Pancreas (tissue), 10 donors: ENCODE measurements around the gene EZH1. TPM values are rescaled to one million over a fixed set of nuclear protein-coding genes. Genes with fewer than 3 reads are reported as not detected.

ENCODE experiments used
- ATAC-seq, 4 donors: fragments of 200-7000 bp; cut with Tn5 transposase; one replicate each; pipeline versions ENCODE4 v1.8.0 to v1.9.1; 2020; ENCODE audit warnings: mild to moderate bottlenecking in 4 of 4, moderate library complexity in 4 of 4
- DNase-seq, 6 donors: peaks; one replicate each; pipeline ENCODE4 v3.0.0-alpha.2; 2020
- FAIRE-seq: peaks from 2 replicates; lab custom pipeline; 2012; peaks lifted over from hg19 to GRCh38; lab: Jason Lieb, UNC
- H3K27ac ChIP-seq, 4 donors: fragments of 200-600 bp; sonication (generic); 1 replicate in 3 of 4; 2 replicates in 1 of 4; pipeline versions ENCODE4 v1.5.0 to v1.8.0; 2020
- H3K27me3 ChIP-seq, 4 donors: fragments of 200-600 bp; one replicate each; pipeline ENCODE4 v1.8.0; 2021
- H3K36me3 ChIP-seq, 3 donors: fragments of 200-600 bp; sonication (generic) in 1 of 3; one replicate each; pipeline versions ENCODE4 v1.5.0 to v1.8.0; 2020 to 2021
- H3K4me1 ChIP-seq, 3 donors: fragments of 200-600 bp; one replicate each; pipeline ENCODE4 v1.8.0; 2021
- H3K4me3 ChIP-seq, 4 donors: fragments of 200-600 bp; sonication (generic) in 2 of 4; one replicate each; pipeline versions ENCODE4 v1.5.0 to v1.8.0; 2020 to 2021
- H3K9me3 ChIP-seq, 4 donors: fragments of 200-600 bp; one replicate each; pipeline ENCODE4 v1.8.0; 2021
- WGBS, 2 donors: extraction: QIAGEN DNeasy Blood & Tissue Kit; methylation state at CpG; one replicate each; pipeline ENCODE4 v1.1.7; 2013; 5-methylcytosine and 5-hydroxymethylcytosine counted together
- intact Hi-C, 3 donors: fragments of 100-400 bp; cut with DNase I; formaldehyde crosslinking; loops; one replicate each; pipeline versions ENCODE4 v1.11.1 to v1.14.2; 2022
- polyA plus RNA-seq, 2 donors: library from polyadenylated mRNA; stranded (reverse); fragments of 200-250 nt; gene quantifications; one replicate each; pipeline ENCODE4 v1.2.3, GENCODE V29; 2013
- total RNA-seq, 6 donors: library from RNA; stranded (reverse); fragmentation: NEBNext Ultra II Directional in 4 of 6; extraction: Animal tissue kit (Norgen Biotek cat#: 25700) in 4 of 6; gene quantifications; one replicate each; pipeline versions ENCODE4 v1.2.1 to v1.2.4, GENCODE V29; 2021 to 2023
- TF ChIP-seq, protein P1 (sequence below), 4 donors: fragments of 200-600 bp; sonication (generic) in 3 of 4; IDR thresholded peaks; one replicate each; pipeline versions ENCODE4 v1.5.0 to v1.8.0; 2021; ENCODE audit warnings: antibody characterized with exemption in 4 of 4
- donor health status: healthy with polysubstance abuse.
- donor health status: DM: no; HTN: no; CAD: no; lungs with moderate emphysema.
- donor health status: DM: no; HTN: no; CAD: no.
- donor health status: control.
- donor health status: control.
- donor health status: Bipolar disorder and iron deficiency.
- donor health status: DM: yes; HTN: yes; CAD: no.
- donor health status: DM: no; HTN: no; CAD: no.
- donor health status: DM: no; HTN: no; CAD: no.
- donor health status: DM: yes; HTN: yes; CAD: no.

EZH1 gene
- 10 to 100 TPM in 5 of 6 donors, 1 to 10 TPM in 1; 8.8 to 25.4 (median 14.6) TPM for total RNA-seq
- polyA plus RNA-seq, result 10 to 100 TPM; 16.3 to 23.3 TPM

DNA sequence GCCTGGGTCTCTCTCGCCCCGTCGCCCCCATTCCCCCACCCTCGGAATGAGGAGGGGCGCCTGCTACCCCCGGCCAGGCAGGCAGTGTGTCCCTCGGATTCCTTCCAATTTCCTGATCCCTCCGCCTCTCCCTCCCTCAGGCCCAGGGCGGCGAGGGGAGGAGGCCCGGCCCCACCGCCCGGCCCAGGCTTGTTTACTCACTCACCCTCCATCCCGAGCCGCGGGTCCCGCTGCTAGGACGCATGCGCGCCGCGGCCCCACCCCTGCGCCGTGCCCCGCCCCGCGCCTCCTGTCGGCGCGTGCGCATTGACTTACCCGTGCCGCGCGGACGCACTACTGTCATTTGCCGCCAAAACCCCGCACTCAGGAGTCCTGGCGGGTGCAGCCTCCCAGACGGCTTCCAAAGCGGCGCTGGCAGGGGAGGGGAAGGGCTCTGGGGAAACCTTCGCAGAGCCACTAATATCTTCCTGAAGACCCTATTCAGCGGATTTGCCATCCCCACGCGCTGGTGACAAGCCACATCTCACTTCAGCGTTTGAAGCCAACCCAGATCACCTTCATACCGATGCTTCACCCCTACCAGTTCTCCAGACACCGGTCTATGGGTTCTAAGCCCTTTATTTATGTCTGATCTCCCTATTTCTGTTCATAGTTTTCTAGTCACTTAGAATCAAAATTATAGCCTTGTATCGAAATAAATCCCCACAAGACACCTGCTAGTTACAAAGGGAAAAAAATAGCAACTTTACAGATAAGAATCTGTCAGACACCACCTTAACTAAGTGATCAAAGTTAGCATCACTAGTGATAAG lies at the start of gene EZH1:
EZH1 (minus strand) TSS at position 235 of the 812 bp plus-strand sequence. CDS start 16,099 bp downstream, outside the sequence.
- Histone ChIP-seq H3K4me1 (peaks cover 0 to 19% (median 7%) of the 10 kb centered on the region in 3 donors), H3K27me3 (no peaks in the 10 kb centered on the region), H3K27ac (peak within 1 kb of the TSS; percentile 70 to 95 (median 84)), H3K4me3 (peak within 1 kb of the TSS; percentile 51 to 73 (median 58)), H3K36me3 (no peaks in the 10 kb centered on the region), H3K9me3 (no peaks in the 10 kb centered on the region)
- peak; percentile 84 to 97 (median 94) for DNase-seq
- intact Hi-C loops, result no loop called here
- ATAC-seq, result peak; percentile 94 to 99 (median 97)
- no peak for FAIRE-seq
- TF ChIP-seq, protein P1, sequence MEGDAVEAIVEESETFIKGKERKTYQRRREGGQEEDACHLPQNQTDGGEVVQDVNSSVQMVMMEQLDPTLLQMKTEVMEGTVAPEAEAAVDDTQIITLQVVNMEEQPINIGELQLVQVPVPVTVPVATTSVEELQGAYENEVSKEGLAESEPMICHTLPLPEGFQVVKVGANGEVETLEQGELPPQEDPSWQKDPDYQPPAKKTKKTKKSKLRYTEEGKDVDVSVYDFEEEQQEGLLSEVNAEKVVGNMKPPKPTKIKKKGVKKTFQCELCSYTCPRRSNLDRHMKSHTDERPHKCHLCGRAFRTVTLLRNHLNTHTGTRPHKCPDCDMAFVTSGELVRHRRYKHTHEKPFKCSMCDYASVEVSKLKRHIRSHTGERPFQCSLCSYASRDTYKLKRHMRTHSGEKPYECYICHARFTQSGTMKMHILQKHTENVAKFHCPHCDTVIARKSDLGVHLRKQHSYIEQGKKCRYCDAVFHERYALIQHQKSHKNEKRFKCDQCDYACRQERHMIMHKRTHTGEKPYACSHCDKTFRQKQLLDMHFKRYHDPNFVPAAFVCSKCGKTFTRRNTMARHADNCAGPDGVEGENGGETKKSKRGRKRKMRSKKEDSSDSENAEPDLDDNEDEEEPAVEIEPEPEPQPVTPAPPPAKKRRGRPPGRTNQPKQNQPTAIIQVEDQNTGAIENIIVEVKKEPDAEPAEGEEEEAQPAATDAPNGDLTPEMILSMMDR (IDR thresholded peaks at IDR 0.05), result no peak
- WGBS, 2 donors, result 4 to 5% methylated on average over 46 to 50 of the region's 50 CpGs

GRCh38 chr17:42792545-42792944 lies 47.7 kb upstream of the EZH1 start:
- Histone ChIP-seq H3K4me3 (no peak overlapping the region), H3K36me3 (no peaks in the 10 kb centered on the region), H3K4me1 (peaks cover 7 to 13% (median 13%) of the 10 kb centered on the region in 3 donors), H3K9me3 (no peaks in the 10 kb centered on the region), H3K27ac (no peak overlapping the region), H3K27me3 (no peaks in the 10 kb centered on the region)
- no peak for ATAC-seq
- no peak for FAIRE-seq
- no peak for DNase-seq
- WGBS, 2 donors, result 33 to 41% methylated on average over 5 of the region's 5 CpGs
- TF ChIP-seq, protein P1 (IDR thresholded peaks at IDR 0.05), result no peak
- intact Hi-C loops, result no loop called here

GRCh38 chr17:42791948-42792347 lies 47.1 kb upstream of the EZH1 start:
- intact Hi-C loops, result no loop called here
- no peak overlapping the region for H3K27ac ChIP-seq
- H3K9me3 ChIP-seq, result no peaks in the 10 kb centered on the region
- 51 to 57% methylated on average over 2 of the region's 2 CpGs for WGBS, 2 donors
- no peaks in the 10 kb centered on the region for H3K27me3 ChIP-seq
- no peak for FAIRE-seq
- no peak for DNase-seq
- no peak for ATAC-seq
- H3K36me3 ChIP-seq, result no peaks in the 10 kb centered on the region
- TF ChIP-seq, protein P1 (IDR thresholded peaks at IDR 0.05), result no peak
- peaks cover 7 to 13% (median 9%) of the 10 kb centered on the region in 3 donors for H3K4me1 ChIP-seq
- no peak overlapping the region for H3K4me3 ChIP-seq

- no peak for ATAC-seq
- H3K4me3 ChIP-seq, result no peak overlapping the region
- FAIRE-seq, result no peak
- no peak overlapping the region for H3K27ac ChIP-seq
- H3K4me1 ChIP-seq, result no peaks in the 10 kb centered on the region
- H3K9me3 ChIP-seq, result no peaks in the 10 kb centered on the region
- DNase-seq, result no peak
- intact Hi-C loops, result no loop called here
- 82 to 88% methylated on average over 11 of the region's 11 CpGs for WGBS, 2 donors
- no peaks in the 10 kb centered on the region for H3K36me3 ChIP-seq
- TF ChIP-seq, protein P1 (IDR thresholded peaks at IDR 0.05), result no peak
- peaks cover 0 to 8% (median 2%) of the 10 kb centered on the region in 4 donors for H3K27me3 ChIP-seq
These were observed 42.4 kb upstream of the EZH1 start for GRCh38 chr17:42787266-42787665.
